B cell (primary cell): ENCODE results near the gene ARHGAP26. TPM values are rescaled to one million over a fixed set of nuclear protein-coding genes. Genes with fewer than 3 reads are reported as not detected.

Source experiments
- ATAC-seq: fragments of 200-7000 bp; cut with Tn5 transposase; one replicate; pipeline ENCODE4 v1.10.0; 2021; ENCODE audit warnings: low read depth, mild to moderate bottlenecking, moderate number of reproducible peaks, moderate library complexity
- CTCF ChIA-PET: fragments of 350-600 bp; sonication (Branson Sonifier 250); formaldehyde crosslinking; loops from one replicate; lab custom pipeline; 2021; ENCODE audit warnings: antibody characterized with exemption, inconsistent platforms; lab: Charles Lee
- POLR2A ChIA-PET: fragments of 350-600 bp; sonication (Branson Sonifier 250); formaldehyde crosslinking; loops from one replicate; lab custom pipeline; 2021; ENCODE audit warnings: antibody characterized with exemption; lab: Charles Lee
- DNase-seq: peaks from one replicate; pipeline ENCODE4 v3.0.0; 2013
- H2AFZ ChIP-seq: 2 replicates; pipeline ENCODE4 v1.6.1; 2012; ENCODE audit warnings: mild to moderate bottlenecking, low read depth, low read length; ENCODE audit not compliant: insufficient read depth, poor library complexity, severe bottlenecking
- H3K27ac ChIP-seq, 2 donors: 1 replicate in 1 of 2; 2 replicates in 1 of 2; pipeline ENCODE4 v1.5.1; 2012 to 2013; ENCODE audit warnings: low read length in 2 of 2, mild to moderate bottlenecking in 2 of 2, moderate library complexity in 1 of 2
- H3K27me3 ChIP-seq, 4 experiments: fragments of 200-600 bp in 1 of 4; sonication (generic) in 1 of 4; replicated peaks in 1 of 4; 1 replicate in 2 of 4; 2 replicates in 2 of 4; pipeline versions ENCODE4 v1.6.1 to v1.7.0; 2013 to 2016; ENCODE audit warnings: low read length in 3 of 4, mild to moderate bottlenecking in 2 of 4, mixed read lengths in 1 of 4, moderate library complexity in 1 of 4; ENCODE audit not compliant: insufficient read depth in 4 of 4, control insufficient read depth in 3 of 4; ENCODE audit errors: control extremely low read depth in 1 of 4
- H3K36me3 ChIP-seq, 2 experiments: replicated peaks in 1 of 2; 1 replicate in 1 of 2; 2 replicates in 1 of 2; pipeline versions ENCODE4 v1.6.1 to v1.7.1; 2013; ENCODE audit warnings: low read length in 1 of 2; ENCODE audit not compliant: insufficient read depth in 2 of 2, control insufficient read depth in 1 of 2; ENCODE audit errors: control extremely low read depth in 1 of 2, extremely low read depth in 1 of 2
- H3K4me1 ChIP-seq, 2 donors: fragments of 200-600 bp in 1 of 2; sonication (generic) in 1 of 2; 1 replicate in 1 of 2; 2 replicates in 1 of 2; pipeline versions ENCODE4 v1.5.1 to v1.6.1; 2013 to 2017; ENCODE audit warnings: low read length in 2 of 2; ENCODE audit not compliant: control insufficient read depth in 2 of 2, insufficient read depth in 2 of 2
- H3K4me2 ChIP-seq: replicated peaks from 2 replicates; pipeline ENCODE3; 2012; ENCODE audit warnings: mild to moderate bottlenecking, low read depth, low read length; ENCODE audit not compliant: poor library complexity, severe bottlenecking
- H3K4me3 ChIP-seq, 5 experiments: fragments of 200-600 bp in 1 of 5; sonication (generic) in 1 of 5; 1 replicate in 3 of 5; 2 replicates in 2 of 5; pipeline versions ENCODE4 v1.5.1 to v1.7.0; 2011 to 2016; ENCODE audit warnings: low read length in 4 of 5, mild to moderate bottlenecking in 4 of 5, low read depth in 2 of 5, control low read depth in 1 of 5, moderate library complexity in 1 of 5; ENCODE audit not compliant: insufficient read depth in 1 of 5; ENCODE audit errors: control extremely low read depth in 1 of 5, extremely low read depth in 1 of 5
- H3K79me2 ChIP-seq: fragments of 200-600 bp; sonication (generic); one replicate; pipeline ENCODE4 v1.6.0; 2016; ENCODE audit warnings: low read length; ENCODE audit not compliant: control insufficient read depth, insufficient read depth
- H3K9ac ChIP-seq: fragments of 200-600 bp; sonication (generic); 2 replicates; pipeline ENCODE4 v1.6.1; 2017; ENCODE audit warnings: mild to moderate bottlenecking, low read length, moderate library complexity
- H3K9me3 ChIP-seq, 3 donors: one replicate each; pipeline versions ENCODE4 v1.6.1 to v1.7.1; 2013; ENCODE audit warnings: low read length in 2 of 3; ENCODE audit not compliant: control insufficient read depth in 2 of 3, insufficient read depth in 1 of 3; ENCODE audit errors: control extremely low read depth in 1 of 3
- H4K20me1 ChIP-seq: 2 replicates; pipeline ENCODE4 v1.6.0; 2012; ENCODE audit warnings: mild to moderate bottlenecking, low read length; ENCODE audit not compliant: insufficient read depth, control insufficient read depth, poor library complexity, severe bottlenecking
- H3K27ac Mint-ChIP-seq: one replicate; pipeline ENCODE4 v1.8.0; 2021; ENCODE audit warnings: mixed read lengths
- H3K27me3 Mint-ChIP-seq: one replicate; pipeline ENCODE4 v1.8.0; 2021; ENCODE audit warnings: mixed read lengths
- H3K4me1 Mint-ChIP-seq: one replicate; pipeline ENCODE4 v1.8.0; 2021; ENCODE audit warnings: mixed read lengths
- H3K4me3 Mint-ChIP-seq: one replicate; pipeline ENCODE4 v1.8.0; 2021; ENCODE audit warnings: mixed read lengths
- H3K9me3 Mint-ChIP-seq: one replicate; pipeline ENCODE4 v1.8.0; 2022; ENCODE audit warnings: mixed read lengths; ENCODE audit not compliant: insufficient read depth
- CTCF ChIP-seq: fragments of 200-600 bp; IDR thresholded peaks from one replicate; pipeline ENCODE4 v1.8.0; 2022; ENCODE audit warnings: antibody characterized with exemption, mild to moderate bottlenecking
- EZH2 ChIP-seq: IDR thresholded peaks from 2 replicates; pipeline ENCODE4 v1.6.1; 2012; ENCODE audit warnings: borderline replicate concordance, low read depth, mild to moderate bottlenecking, moderate library complexity, low read length; ENCODE audit not compliant: insufficient read depth, poor library complexity, severe bottlenecking
- WGBS: methylation state at CpG from one replicate; pipeline ENCODE4 v1.1.5; 2013; ENCODE audit warnings: missing lambda C conversion rate; ENCODE audit not compliant: insufficient coverage; 5-methylcytosine and 5-hydroxymethylcytosine counted together
- intact Hi-C: fragments of 100-400 bp; cut with micrococcal nuclease; formaldehyde crosslinking; loops from one replicate; pipeline ENCODE4 v1.10.0; 2022
- polyA minus RNA-seq: library from RNA; depleted of rRNA, polyadenylated mRNA; stranded (reverse); fragments of >200 nt; gene quantifications from 2 replicates; pipeline ENCODE4 v1.2.3, GENCODE V29; 2012
- polyA plus RNA-seq: library from polyadenylated mRNA; depleted of rRNA; stranded (reverse); fragments of >200 nt; gene quantifications from 2 replicates; pipeline ENCODE4 v1.2.3, GENCODE V29; 2012
- total RNA-seq, 2 donors: library from RNA; stranded (reverse); fragments of 120-200 nt in 1 of 2; gene quantifications; 1 replicate in 1 of 2; 2 replicates in 1 of 2; pipeline versions ENCODE4 v1.2.3 to v1.2.4, GENCODE V29; 2013 to 2022

ARHGAP26 gene
- total RNA-seq (22.5 and 27.8 TPM in 2 replicates), polyA plus RNA-seq (1.8 and 3.2 TPM in 2 replicates), polyA minus RNA-seq (7.1 and 13.1 TPM in 2 replicates)
- 10.4 TPM for total RNA-seq (2013)

GRCh38 chr5:142769793-142770649, at the start of gene ARHGAP26:
Gene ARHGAP26, plus strand, starts transcription at chr5:142770377. Its CDS starts 385 bp downstream, at chr5:142770762.
- H4K20me1 ChIP-seq: no peaks in the 10 kb centered on the region
- Mint-ChIP-seq H3K27ac (peak within 1 kb of the TSS; percentile 85), H3K27me3 (no peaks in the 10 kb centered on the region), H3K4me3 (peak within 1 kb of the TSS; percentile 97), H3K4me1 (peaks cover 20% of the 10 kb centered on the region), H3K9me3 (no peaks in the 10 kb centered on the region)
- POLR2A ChIA-PET: interaction anchor here (1.1 to 1.7 kb wide), 2 partner anchors 9 to 633 kb away, joined by 3 to 5 read pairs; partner anchors contain the start of gene NR3C1
- no peaks in the 10 kb centered on the region for H3K9me3 ChIP-seq
- H3K4me3 ChIP-seq: peak within 1 kb of the TSS; percentile 78 to 90 (median 90)
- TF ChIP-seq CTCF: peak; percentile 9
- TF ChIP-seq EZH2: no peak
- peak within 1 kb of the TSS; percentile 87 for H3K9ac ChIP-seq
- peak within 1 kb of the TSS; percentile 3 to 68 for H3K27ac ChIP-seq
- peak within 1 kb of the TSS; percentile 87 for H2AFZ ChIP-seq
- WGBS: under 1% methylated on average over 87 of the region's 87 CpGs
- H3K36me3 ChIP-seq: no peaks in the 10 kb centered on the region
- intact Hi-C loops: loop anchor here (1.0 to 5.0 kb wide), 9 partner anchors 25 to 1449 kb away; partner anchors contain the start of genes ARAP3, KCTD16, NR3C1 and TAF7
- peaks cover 4% of the 10 kb centered on the region for H3K79me2 ChIP-seq
- DNase-seq (peak; percentile 96), ATAC-seq (peak; percentile 94)
- H3K4me2 ChIP-seq: peak within 1 kb of the TSS; percentile 92
- peaks cover 11 to 12% of the 10 kb centered on the region in 2 donors for H3K4me1 ChIP-seq
- H3K27me3 ChIP-seq: no peaks in the 10 kb centered on the region
- CTCF ChIA-PET: interaction anchor here (0.8 to 5.1 kb wide), 16 partner anchors 9 to 119 kb away, joined by 3 to 37 read pairs (median 6); no protein-coding TSS in a partner anchor
